Mesodermal cell (in vitro differentiated cells): ENCODE data around the gene PLXNB3.

Source experiments
- H3K27ac ChIP-seq: 2 replicates; pipeline ENCODE4 v1.7.0; 2013; ENCODE audit warnings: mild to moderate bottlenecking, low read depth, low read length, moderate library complexity; ENCODE audit not compliant: severe bottlenecking
- H3K36me3 ChIP-seq: 2 replicates; pipeline ENCODE4 v1.7.1; 2013; ENCODE audit warnings: mild to moderate bottlenecking, low read length, moderate library complexity; ENCODE audit not compliant: control insufficient read depth, insufficient read depth
- H3K4me1 ChIP-seq: one replicate; pipeline ENCODE4 v1.7.1; 2013; ENCODE audit warnings: mild to moderate bottlenecking, low read length; ENCODE audit not compliant: insufficient read depth, control insufficient read depth, poor library complexity, severe bottlenecking
- H3K4me3 ChIP-seq: 2 replicates; pipeline ENCODE4 v1.7.0; 2013; ENCODE audit warnings: low read length, control low read depth, mild to moderate bottlenecking; ENCODE audit not compliant: insufficient read depth, poor library complexity, severe bottlenecking; ENCODE audit errors: extremely low read depth
- H3K9me3 ChIP-seq: 2 replicates; pipeline ENCODE4 v1.7.1; 2013; ENCODE audit warnings: mild to moderate bottlenecking, low read length, moderate library complexity; ENCODE audit not compliant: control insufficient read depth
- WGBS, 2 experiments: methylation state at CpG; one replicate each; pipeline ENCODE4 v1.1.5; 2013; ENCODE audit warnings: missing lambda C conversion rate in 2 of 2; ENCODE audit not compliant: insufficient coverage in 2 of 2; 5-methylcytosine and 5-hydroxymethylcytosine counted together

Gene PLXNB3

DNA sequence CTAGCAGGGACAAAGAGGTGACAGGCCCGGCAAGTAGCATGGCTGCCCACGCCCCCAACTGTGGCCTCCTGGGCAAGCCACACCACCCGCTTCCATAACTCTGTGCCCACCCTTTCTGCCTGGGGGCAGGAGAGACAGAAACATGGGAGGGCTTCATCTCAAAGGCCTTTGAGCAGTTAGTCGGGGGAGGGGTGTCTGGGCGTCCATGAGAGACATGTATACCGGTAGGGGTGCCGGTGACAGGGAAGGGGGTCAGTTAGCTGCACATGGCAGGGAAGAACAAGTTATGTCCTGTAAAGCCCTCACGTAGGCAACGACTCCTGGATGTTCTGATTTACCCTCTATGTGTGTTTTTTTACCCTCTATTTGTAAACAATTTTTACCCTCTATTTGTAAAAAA lies 57.0 kb downstream of the PLXNB3 start:
- no peak overlapping the region for H3K4me3 ChIP-seq
- H3K36me3 ChIP-seq, result no peaks in the 10 kb centered on the region
- no peaks in the 10 kb centered on the region for H3K9me3 ChIP-seq
- no CpG with 5 or more reads among the region's 9 CpGs for WGBS, 2 experiments
- H3K4me1 ChIP-seq, result peaks cover 3% of the 10 kb centered on the region
- no peak overlapping the region for H3K27ac ChIP-seq

DNA sequence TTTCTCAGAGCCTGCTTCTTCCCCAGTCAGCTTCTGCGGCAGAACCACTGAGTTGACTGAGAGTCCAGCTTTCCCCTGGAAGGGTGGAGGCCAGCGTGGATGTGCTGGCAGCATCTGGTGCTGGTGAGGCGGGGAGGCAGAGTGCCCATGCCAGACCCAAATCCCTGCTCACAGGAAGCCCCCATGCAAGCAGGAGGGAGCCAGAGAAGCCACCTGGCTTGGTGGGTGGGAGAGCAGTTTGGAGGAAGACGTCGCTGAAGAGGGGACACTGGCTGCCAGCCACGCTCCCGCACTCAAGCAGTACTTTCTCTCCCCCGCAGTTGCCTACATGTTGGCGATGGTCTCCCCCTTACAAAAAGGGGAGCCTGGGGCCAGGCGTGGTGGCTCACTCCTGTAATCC lies 60.3 kb downstream of the PLXNB3 start:
- H3K9me3 ChIP-seq, result no peaks in the 10 kb centered on the region
- peaks cover 6% of the 10 kb centered on the region for H3K4me1 ChIP-seq
- no peak overlapping the region for H3K4me3 ChIP-seq
- no peaks in the 10 kb centered on the region for H3K36me3 ChIP-seq
- no peak overlapping the region for H3K27ac ChIP-seq
- 96 to 100% methylated on average over 4 to 7 of the region's 10 CpGs for WGBS, 2 experiments

DNA sequence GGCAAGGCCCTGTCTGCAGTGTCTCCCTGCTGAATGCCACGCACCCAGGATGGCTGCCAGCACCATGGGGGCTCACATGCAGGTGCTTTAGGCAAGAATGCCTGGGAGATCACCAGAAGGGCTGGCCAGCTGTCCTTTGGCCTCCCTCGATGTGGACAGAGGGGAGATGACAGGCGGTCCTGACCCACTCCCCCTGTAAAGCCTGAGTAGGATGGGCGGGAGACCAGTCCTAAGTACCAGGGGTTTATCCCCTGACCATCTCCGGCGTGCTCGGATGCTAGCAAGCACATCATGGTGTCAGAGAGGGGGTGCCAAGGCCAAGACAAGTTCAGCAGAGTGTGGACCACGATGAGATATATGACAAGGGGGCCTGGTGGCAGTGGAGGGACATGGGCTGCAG lies 61.0 kb downstream of the PLXNB3 start:
- no peak overlapping the region for H3K4me3 ChIP-seq
- H3K4me1 ChIP-seq, result peaks cover 6% of the 10 kb centered on the region
- 90% methylated on average over 7 of the region's 8 CpGs; no CpG with 5 or more reads in 1 of the 2 experiments for WGBS, 2 experiments
- H3K9me3 ChIP-seq, result no peaks in the 10 kb centered on the region
- H3K36me3 ChIP-seq, result no peaks in the 10 kb centered on the region
- H3K27ac ChIP-seq, result no peak overlapping the region
